NCI-H2196 (cell line): ENCODE results near the gene CABP2.
"Not testable (repeated sequence)": the region's sequence is repeated elsewhere in the genome, so short reads cannot be mapped to it uniquely, and the experiment has no call there.

Experiments
- DNase-seq: peaks from one replicate; lab custom pipeline; 2025; ENCODE audit not compliant: unreplicated experiment; lab: John Stamatoyannopoulos, UW

Gene CABP2

GRCh38 chr11:67522844-67523555, at the start of gene CABP2:
Gene CABP2, minus strand, starts transcription at chr11:67523446. Its CDS starts 120 bp downstream, at chr11:67523326.
- no peak for DNase-seq

- peak; percentile 70 for DNase-seq
These were observed 49.6 kb upstream of the CABP2 start for GRCh38 chr11:67572747-67573419.

GRCh38 chr11:67572305-67572704, 49.1 kb upstream of the CABP2 start:
- DNase-seq: no peak

GRCh38 chr11:67571443-67571842, 48.2 kb upstream of the CABP2 start:
- no peak for DNase-seq

- no peak for DNase-seq
These were observed 41.0 kb upstream of the CABP2 start for GRCh38 chr11:67564230-67564629.

- not testable (repeated sequence) for DNase-seq
These were observed 40.5 kb upstream of the CABP2 start for GRCh38 chr11:67563705-67564114.

GRCh38 chr11:67562963-67563704, 39.9 kb upstream of the CABP2 start:
- DNase-seq: no peak

- no peak for DNase-seq
These were observed 38.8 kb upstream of the CABP2 start for GRCh38 chr11:67561971-67562619.

- no peak for DNase-seq
These were observed 35.0 kb upstream of the CABP2 start for GRCh38 chr11:67558084-67558772.

- DNase-seq: no peak
These were observed 33.0 kb upstream of the CABP2 start for GRCh38 chr11:67556244-67556643.

GRCh38 chr11:67551697-67552096, 28.5 kb upstream of the CABP2 start:
- not testable (repeated sequence) for DNase-seq

- DNase-seq: no peak
These were observed 27.9 kb upstream of the CABP2 start for GRCh38 chr11:67551127-67551526.

GRCh38 chr11:67548555-67549110, 25.4 kb upstream of the CABP2 start:
- no peak for DNase-seq

- DNase-seq: not testable (repeated sequence)
These were observed 24.9 kb upstream of the CABP2 start for GRCh38 chr11:67548112-67548511.

- DNase-seq: peak; percentile 23
These were observed 22.0 kb upstream of the CABP2 start for GRCh38 chr11:67545280-67545679.

- no peak for DNase-seq
These were observed 21.5 kb upstream of the CABP2 start for GRCh38 chr11:67544616-67545242.

GRCh38 chr11:67543585-67543984, 20.3 kb upstream of the CABP2 start:
- no peak for DNase-seq

- DNase-seq: no peak
These were observed 19.7 kb upstream of the CABP2 start for GRCh38 chr11:67542971-67543370.

GRCh38 chr11:67542169-67542568, 18.9 kb upstream of the CABP2 start:
- no peak for DNase-seq

- DNase-seq: no peak
These were observed 18.0 kb upstream of the CABP2 start for GRCh38 chr11:67541198-67541597.
